ENCODE results near the gene PRICKLE1. TPM values are rescaled to one million over a fixed set of nuclear protein-coding genes. Genes with fewer than 3 reads are reported as not detected.

PRICKLE1 gene
- total and polyA plus RNA-seq, 9 of the 15 experiments (the other 6 are each of a cell fraction or from before 2014, with no cell fraction given): 0.22 to 0.85 (median 0.31) TPM

DNA sequence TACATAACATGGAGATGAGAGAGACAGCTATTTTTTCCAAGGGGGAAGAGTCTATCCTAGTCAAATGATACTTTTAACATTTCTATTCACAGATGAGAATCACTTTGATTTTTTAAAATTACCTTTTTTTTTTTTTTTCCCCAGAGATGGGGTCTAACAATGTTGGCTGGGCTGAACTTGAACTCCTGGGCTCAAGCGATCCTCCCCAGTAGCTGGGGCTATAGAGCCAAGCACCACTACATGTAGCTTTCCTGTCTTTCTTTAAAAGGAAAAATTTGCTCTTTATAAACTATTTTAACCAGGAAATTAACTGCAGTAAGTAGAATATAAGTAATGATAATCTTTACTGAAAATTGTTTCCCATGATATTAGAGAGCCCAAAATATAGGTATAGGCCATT, 3.3 kb downstream of the PRICKLE1 start:
- TF ChIP-seq MTF1 (CRISPR knock-in tag; IDR thresholded peaks at IDR 0.05; ENCODE audit: borderline replicate concordance) (no peak), CXXC5 (CRISPR knock-in tag; IDR thresholded peaks at IDR 0.05) (no peak), TAF15 (IDR thresholded peaks at IDR 0.05; ENCODE audit: low read depth, low read length) (no peak), E2F3 (CRISPR knock-in tag; IDR thresholded peaks at IDR 0.05) (no peak), POLR3G (IDR thresholded peaks at IDR 0.05; ENCODE audit: extremely low read depth, insufficient read length, insufficient replicate concordance) (no peak), ZNF586 (CRISPR knock-in tag; conservative IDR thresholded peaks at IDR 0.05) (no peak)
- TF ChIP-seq, protein P1, sequence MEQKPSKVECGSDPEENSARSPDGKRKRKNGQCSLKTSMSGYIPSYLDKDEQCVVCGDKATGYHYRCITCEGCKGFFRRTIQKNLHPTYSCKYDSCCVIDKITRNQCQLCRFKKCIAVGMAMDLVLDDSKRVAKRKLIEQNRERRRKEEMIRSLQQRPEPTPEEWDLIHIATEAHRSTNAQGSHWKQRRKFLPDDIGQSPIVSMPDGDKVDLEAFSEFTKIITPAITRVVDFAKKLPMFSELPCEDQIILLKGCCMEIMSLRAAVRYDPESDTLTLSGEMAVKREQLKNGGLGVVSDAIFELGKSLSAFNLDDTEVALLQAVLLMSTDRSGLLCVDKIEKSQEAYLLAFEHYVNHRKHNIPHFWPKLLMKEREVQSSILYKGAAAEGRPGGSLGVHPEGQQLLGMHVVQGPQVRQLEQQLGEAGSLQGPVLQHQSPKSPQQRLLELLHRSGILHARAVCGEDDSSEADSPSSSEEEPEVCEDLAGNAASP (IDR thresholded peaks at IDR 0.05): no peak
- TF ChIP-seq, protein P2, sequence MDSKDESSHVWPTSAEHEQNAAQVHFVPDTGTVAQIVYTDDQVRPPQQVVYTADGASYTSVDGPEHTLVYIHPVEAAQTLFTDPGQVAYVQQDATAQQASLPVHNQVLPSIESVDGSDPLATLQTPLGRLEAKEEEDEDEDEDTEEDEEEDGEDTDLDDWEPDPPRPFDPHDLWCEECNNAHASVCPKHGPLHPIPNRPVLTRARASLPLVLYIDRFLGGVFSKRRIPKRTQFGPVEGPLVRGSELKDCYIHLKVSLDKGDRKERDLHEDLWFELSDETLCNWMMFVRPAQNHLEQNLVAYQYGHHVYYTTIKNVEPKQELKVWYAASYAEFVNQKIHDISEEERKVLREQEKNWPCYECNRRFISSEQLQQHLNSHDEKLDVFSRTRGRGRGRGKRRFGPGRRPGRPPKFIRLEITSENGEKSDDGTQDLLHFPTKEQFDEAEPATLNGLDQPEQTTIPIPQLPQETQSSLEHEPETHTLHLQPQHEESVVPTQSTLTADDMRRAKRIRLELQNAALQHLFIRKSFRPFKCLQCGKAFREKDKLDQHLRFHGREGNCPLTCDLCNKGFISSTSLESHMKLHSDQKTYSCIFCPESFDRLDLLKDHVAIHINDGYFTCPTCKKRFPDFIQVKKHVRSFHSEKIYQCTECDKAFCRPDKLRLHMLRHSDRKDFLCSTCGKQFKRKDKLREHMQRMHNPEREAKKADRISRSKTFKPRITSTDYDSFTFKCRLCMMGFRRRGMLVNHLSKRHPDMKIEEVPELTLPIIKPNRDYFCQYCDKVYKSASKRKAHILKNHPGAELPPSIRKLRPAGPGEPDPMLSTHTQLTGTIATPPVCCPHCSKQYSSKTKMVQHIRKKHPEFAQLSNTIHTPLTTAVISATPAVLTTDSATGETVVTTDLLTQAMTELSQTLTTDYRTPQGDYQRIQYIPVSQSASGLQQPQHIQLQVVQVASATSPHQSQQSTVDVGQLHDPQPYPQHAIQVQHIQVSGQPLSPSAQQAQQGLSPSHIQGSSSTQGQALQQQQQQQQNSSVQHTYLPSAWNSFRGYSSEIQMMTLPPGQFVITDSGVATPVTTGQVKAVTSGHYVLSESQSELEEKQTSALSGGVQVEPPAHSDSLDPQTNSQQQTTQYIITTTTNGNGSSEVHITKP (IDR thresholded peaks at IDR 0.05; ENCODE audit: partially characterized antibody): no peak
- WGBS (ENCODE audit: insufficient coverage, low coverage, missing lambda C conversion rate): no CpG with 5 or more reads among the region's 1 CpG
- no peaks in the 10 kb centered on the region for H4K20me1 ChIP-seq (replicated peaks; ENCODE audit: control insufficient read depth, insufficient read depth, low read length)
- H3K27ac ChIP-seq (ENCODE audit: extremely low read depth, low read depth, low read length): no peak overlapping the region
- H3K36me3 ChIP-seq (ENCODE audit: control insufficient read depth, insufficient read depth, low read length): no peaks in the 10 kb centered on the region
- no peaks in the 10 kb centered on the region for H3K9me3 ChIP-seq (replicated peaks; ENCODE audit: control insufficient read depth, insufficient read depth, low read depth, low read length)
- H3K9ac ChIP-seq (ENCODE audit: insufficient read depth in 1 of 2, low read depth in 2 of 2, low read length in 2 of 2): no peak overlapping the region
- CTCF ChIA-PET (ENCODE audit: low intra/inter-chr PET ratio): no interaction called here
- intact Hi-C loops (cut with micrococcal nuclease): no loop called here
- POLR2A ChIA-PET: no interaction called here
- no peak overlapping the region for H3K4me2 ChIP-seq (ENCODE audit: insufficient read depth, low read length)
- FAIRE-seq (no peak), ATAC-seq (no peak), DNase-seq (ENCODE audit: extremely low read depth in 1 of 4, low spot score in 3 of 4) (no peak)
- no peaks in the 10 kb centered on the region for H3K79me2 ChIP-seq (ENCODE audit: control insufficient read depth, insufficient read depth, low read length)
- BruUV-seq (replicated peaks): no TSS peak
- peaks cover 21 to 36% of the 10 kb centered on the region in 2 experiments; a peak in 4 of 5 replicates for H3K27me3 ChIP-seq (ENCODE audit: control insufficient read depth in 2 of 2, insufficient read depth in 2 of 2, low read length in 2 of 2)
- no peak overlapping the region for H2AFZ ChIP-seq (ENCODE audit: low read depth, low read length)
- H3K9me1 ChIP-seq (ENCODE audit: control insufficient read depth, insufficient read depth, low read length): no peaks in the 10 kb centered on the region
- in situ Hi-C loops (cut with MboI): no loop called here
- H3K4me3 ChIP-seq: no peak overlapping the region
- H3K4me1 ChIP-seq (replicated peaks in 1 of 2; ENCODE audit: control insufficient read depth in 2 of 2, insufficient read depth in 2 of 2, low read length in 2 of 2): peaks cover 3 to 12% of the 10 kb centered on the region in 2 experiments; a peak in 2 of 5 replicates
